GM19468 (cell line): ENCODE data around the gene ZBP1.

ENCODE experiments used
- ATAC-seq: cut with Tn5 transposase; IDR thresholded peaks from one replicate; pipeline ENCODE4 v1.9.1; 2021; ENCODE audit warnings: mild to moderate bottlenecking, moderate library complexity, moderate number of reproducible peaks; ENCODE audit not compliant: unreplicated experiment; ENCODE audit errors: extremely low read depth

Gene ZBP1

DNA sequence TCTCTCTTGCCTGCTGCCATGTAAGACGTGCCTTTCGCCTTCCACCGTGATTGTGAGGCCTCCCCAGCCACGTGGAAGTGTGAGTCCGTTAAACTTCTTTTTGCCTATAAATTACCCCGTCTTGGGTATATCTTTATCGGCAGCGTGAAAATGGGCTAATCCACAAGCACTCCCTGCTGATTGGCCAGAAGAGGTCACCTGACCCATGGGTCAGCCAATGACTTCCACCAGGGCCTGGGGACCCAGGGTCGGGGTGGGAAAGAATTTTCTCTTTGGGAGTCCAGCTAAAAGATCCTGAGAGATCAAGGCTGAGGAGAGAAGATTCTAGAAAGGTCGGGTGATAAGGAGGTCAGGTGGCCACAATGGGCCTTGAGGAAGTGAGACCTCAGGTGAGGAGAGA, 17.1 kb downstream of the ZBP1 start:
- no peak for ATAC-seq

- ATAC-seq = no peak
These were observed 18.5 kb downstream of the ZBP1 start for GRCh38 chr20:57601737-57602136.

GRCh38 chr20:57601211-57601570, 19.0 kb downstream of the ZBP1 start:
- ATAC-seq = no peak

DNA sequence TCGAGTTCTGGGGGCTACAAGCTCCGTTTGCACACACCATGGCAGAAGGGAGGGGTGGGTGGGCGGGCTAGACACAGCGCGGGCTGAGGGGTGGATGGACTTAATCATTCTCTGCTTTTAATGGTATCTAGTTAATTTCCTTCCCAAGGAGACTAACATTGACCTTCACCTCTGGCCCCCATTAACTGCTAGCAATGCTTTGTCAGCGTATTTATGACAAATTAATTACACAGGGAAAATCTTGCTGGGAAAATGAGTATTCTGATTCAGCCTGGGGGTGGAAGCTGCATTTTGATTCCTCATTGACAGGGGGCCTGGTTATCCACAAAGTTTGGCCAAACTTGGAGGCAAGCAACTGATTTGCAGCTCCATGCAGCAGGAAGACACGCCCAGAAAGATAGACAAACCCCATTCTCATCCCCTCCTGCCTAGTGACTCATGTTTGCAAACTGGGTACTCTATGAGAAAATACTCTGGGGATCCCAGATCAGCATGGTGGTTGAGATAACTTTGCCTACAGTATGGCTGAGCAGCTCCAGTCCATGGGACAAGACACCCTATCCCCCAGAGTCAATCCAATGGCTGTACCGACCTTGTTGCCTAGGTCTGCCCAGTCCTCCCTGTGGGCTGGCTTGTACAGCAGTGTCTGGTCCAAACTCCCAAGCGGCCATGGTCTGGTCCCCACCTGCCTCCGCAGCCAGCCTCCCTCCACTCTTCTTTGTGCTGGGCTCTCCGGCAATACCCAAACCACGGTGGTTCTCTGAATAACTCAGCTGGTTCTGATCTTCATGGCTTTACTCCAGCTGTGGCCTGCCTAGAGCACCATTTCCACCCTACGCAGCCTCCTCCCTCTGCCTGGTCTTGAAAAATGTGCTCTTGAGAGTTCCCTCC, 19.7 kb downstream of the ZBP1 start:
- ATAC-seq = no peak

- no peak for ATAC-seq
These were observed 21.7 kb downstream of the ZBP1 start for GRCh38 chr20:57598491-57598890.

DNA sequence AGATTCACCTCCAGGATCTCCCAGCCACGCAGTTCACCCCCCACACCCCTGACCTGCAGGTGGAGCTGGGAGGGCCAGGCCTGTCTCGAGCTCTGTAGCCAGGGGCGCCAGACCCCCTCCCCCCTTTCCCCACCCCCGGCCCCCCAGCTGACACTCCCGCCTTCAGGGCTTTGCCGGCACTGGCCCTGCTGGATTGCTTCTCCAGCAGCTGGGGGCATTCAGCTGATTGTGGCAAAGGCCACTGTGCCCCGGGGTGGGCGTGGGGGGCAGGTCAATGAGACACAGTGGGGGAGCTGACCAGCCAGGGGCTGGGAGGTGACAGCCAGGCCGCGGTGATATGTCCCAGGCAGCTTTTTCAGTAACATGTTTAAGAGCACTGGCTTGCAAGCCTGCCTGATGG, 22.2 kb downstream of the ZBP1 start:
- no peak for ATAC-seq

- no peak for ATAC-seq
These were observed 23.0 kb downstream of the ZBP1 start for GRCh38 chr20:57596998-57597939.

GRCh38 chr20:57596358-57596757, 23.9 kb downstream of the ZBP1 start:
- ATAC-seq = no peak

- no peak for ATAC-seq
These were observed 24.9 kb downstream of the ZBP1 start for GRCh38 chr20:57595041-57596030.

DNA sequence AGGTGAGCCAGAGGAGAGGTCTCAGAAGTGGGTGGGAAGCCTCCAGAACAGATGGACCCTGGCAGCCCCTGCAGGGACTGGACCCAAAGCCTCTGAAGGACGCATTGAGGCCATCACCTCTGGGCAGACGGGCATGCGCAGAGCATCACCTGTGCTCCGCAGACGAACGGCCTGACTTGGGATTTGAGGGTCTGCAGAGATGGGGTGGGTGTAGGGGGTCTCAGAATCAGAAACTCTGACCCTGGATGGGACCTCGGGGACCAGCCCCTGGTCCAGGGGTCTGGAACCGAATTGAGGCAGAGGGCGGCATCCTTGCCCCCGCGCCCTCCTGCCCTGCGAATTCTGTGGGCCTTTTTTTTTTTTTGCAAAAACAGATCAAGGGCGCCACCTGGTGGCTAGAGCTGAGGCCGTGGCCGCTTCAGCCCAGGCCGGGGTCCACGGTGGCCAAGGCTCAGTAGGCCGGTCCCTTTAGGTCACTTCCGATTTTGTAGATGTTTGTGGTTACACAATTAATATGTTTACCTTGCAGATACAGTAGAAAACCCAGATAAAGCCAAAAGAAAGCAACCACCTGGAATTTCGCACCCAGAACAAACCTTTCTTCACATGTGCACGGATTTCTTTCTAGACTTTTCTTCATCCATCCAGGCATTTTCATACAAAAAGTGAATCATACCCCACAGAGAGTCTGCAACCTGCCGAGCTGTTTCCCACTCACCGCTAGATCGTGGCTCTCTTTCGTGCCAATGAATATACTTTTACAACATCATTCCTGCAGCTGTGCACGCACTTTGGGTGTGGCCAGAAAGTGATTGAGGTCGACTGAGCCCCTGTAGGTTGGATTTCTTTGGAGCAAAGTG, 25.9 kb downstream of the ZBP1 start:
- ATAC-seq = no peak

DNA sequence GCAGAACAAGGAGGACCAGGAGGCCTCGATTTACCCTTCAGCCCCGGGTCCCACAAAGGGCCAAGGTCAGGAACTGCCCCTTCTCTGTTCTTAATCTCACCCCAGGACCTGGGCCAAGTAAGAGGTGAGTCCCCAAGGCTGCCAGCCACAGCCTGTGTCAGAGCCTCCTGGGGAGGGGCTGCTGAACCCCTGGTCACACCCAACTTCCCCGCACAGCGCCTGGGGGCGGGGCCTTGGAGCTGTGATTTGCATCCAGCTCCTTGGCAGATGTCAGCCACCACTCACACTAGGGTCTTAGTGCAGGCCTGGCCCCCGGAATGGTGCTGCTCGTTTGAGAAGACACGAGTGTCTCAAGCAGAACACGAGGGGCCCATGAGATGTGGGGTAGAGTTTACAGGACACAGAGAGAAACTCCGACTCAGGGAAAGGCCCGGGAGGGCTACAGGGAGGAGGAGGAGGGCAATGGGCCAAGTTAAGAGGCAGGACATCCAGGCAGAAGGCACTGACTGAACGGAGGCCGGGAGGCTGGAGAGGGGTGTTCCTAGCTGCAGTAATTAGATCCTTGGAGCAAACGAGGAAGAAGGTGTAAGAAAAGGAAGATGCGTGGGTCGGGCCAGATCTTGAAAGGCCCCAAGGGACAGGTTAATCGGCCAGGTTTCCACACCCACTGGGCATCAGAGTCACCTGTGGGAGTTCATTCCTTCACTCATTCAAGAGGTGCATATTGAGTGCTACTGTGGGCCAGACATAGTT, 26.9 kb downstream of the ZBP1 start:
- ATAC-seq = no peak

GRCh38 chr20:57592263-57593092, 27.7 kb downstream of the ZBP1 start:
- ATAC-seq = no peak

- no peak for ATAC-seq
These were observed 28.7 kb downstream of the ZBP1 start for GRCh38 chr20:57591289-57592229.

DNA sequence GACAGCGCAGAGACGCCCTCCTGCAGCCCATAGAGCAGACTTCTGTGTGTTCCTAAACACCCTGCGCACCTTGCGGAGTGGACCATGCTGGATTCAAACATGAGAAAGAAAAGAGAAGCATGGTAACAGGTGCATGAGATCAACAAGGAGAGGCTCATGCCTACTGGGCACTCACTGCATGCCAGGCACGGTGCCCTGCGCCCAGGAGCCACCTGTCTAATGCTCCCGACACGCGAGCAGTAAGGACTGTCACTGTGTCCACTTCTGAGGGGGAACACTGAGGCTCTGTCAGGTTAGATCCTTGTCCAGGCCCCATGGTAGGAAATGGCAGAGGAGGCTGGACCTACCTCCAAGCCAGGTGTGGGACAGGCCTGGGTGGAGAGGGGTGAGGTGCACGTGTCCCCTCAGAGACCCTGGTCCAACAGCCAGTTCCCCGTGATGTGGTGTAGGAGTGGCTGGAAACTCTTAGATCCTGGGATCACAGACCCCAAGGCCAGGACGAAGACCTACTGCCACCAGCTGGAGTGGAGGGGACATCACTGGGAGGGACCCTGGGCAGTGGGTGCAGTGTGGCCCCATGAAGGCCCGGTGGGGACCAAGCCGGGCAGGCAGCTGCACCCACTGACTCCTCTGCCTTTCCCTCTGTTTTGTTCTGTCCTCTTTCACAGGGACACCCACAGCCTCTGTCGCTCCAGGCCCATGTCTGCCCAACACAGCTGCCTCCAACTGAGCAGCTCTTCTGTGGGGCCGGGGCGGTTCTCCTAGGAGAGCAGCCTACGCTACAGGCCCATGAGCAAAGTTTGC, 29.5 kb downstream of the ZBP1 start:
- no peak for ATAC-seq

- ATAC-seq = no peak
These were observed 30.3 kb downstream of the ZBP1 start for GRCh38 chr20:57589728-57590484.
